ENCODE results near the gene CGB1. TPM values are rescaled to one million over a fixed set of nuclear protein-coding genes. Genes with fewer than 3 reads are reported as not detected.
"Not testable (repeated sequence)": the region's sequence is repeated elsewhere in the genome, so short reads cannot be mapped to it uniquely, and the experiment has no call there.

CGB1 gene
- total RNA-seq, 1 experiment from 2014 or later: not detected

DNA sequence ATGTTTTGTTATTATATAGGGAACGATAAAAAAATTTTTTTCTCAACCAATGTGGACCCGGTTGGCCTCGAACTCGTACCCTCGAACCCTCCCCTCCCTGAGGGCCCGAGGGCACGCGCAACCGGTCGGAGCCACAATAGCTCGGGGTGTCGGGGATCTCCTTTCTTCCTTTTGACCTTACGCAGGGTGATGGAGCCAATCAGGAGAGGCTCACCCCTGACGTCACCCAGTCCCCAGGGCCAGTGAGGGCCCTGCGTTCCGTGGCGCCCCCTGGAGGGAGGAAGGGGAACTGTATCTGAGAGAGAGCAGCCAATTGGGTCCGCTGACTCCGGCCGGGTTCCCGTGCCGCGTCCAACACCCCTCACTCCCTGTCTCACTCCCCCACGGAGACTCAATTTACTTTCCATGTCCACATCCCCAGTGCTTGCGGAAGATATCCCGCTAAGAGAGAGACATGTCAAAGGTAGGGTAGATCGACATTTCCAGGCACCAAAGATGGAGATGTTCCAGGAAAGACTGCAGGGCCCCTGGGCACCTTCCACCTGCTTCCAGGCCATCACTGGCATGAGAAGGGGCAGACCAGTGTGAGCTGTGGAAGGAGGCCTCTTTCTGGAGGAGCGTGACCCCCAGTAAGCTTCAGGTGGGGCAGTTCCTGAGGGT is 4.9 kb downstream of the CGB1 start, which contains the start of gene CGB2:
Gene CGB2, plus strand, starts transcription at position 249 of the 660 bp plus-strand sequence. Its CDS starts 206 bp downstream, at position 455.
- POLR2A ChIA-PET; H3K36me3 ChIP-seq (ENCODE audit: control insufficient read depth, insufficient read depth, low read length); intact Hi-C loops (cut with micrococcal nuclease; ENCODE audit: unreplicated experiment); H3K4me1 ChIP-seq; H3K27me3 Mint-ChIP-seq (ENCODE audit: insufficient read depth, unreplicated experiment); BruUV-seq (replicated peaks); H3K4me1 Mint-ChIP-seq (ENCODE audit: low read depth, unreplicated experiment); CTCF ChIA-PET; H3K36me3 Mint-ChIP-seq (ENCODE audit: insufficient read depth, unreplicated experiment); H3K9me3 Mint-ChIP-seq (ENCODE audit: unreplicated experiment); H3K4me3 ChIP-seq (ENCODE audit: low read depth, low read length); H3K9me3 ChIP-seq; H3K27me3 ChIP-seq (replicated peaks; ENCODE audit: control insufficient read depth, insufficient read depth, low read length): not testable (repeated sequence)
- peak; percentile 74 to 80 for DNase-seq
- H3K27ac Mint-ChIP-seq (ENCODE audit: unreplicated experiment): peak within 1 kb of the TSS; percentile 55
- TF ChIP-seq, protein P1, sequence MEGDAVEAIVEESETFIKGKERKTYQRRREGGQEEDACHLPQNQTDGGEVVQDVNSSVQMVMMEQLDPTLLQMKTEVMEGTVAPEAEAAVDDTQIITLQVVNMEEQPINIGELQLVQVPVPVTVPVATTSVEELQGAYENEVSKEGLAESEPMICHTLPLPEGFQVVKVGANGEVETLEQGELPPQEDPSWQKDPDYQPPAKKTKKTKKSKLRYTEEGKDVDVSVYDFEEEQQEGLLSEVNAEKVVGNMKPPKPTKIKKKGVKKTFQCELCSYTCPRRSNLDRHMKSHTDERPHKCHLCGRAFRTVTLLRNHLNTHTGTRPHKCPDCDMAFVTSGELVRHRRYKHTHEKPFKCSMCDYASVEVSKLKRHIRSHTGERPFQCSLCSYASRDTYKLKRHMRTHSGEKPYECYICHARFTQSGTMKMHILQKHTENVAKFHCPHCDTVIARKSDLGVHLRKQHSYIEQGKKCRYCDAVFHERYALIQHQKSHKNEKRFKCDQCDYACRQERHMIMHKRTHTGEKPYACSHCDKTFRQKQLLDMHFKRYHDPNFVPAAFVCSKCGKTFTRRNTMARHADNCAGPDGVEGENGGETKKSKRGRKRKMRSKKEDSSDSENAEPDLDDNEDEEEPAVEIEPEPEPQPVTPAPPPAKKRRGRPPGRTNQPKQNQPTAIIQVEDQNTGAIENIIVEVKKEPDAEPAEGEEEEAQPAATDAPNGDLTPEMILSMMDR (IDR thresholded peaks at IDR 0.05; ENCODE audit: insufficient read depth in 1 of 2, low read depth in 1 of 2, low read length in 1 of 2, severe bottlenecking in 1 of 2, unreplicated experiment in 1 of 2): peak; percentile 32 to 77
- H3K4me3 Mint-ChIP-seq (ENCODE audit: unreplicated experiment): peak within 1 kb of the TSS; percentile 36

DNA sequence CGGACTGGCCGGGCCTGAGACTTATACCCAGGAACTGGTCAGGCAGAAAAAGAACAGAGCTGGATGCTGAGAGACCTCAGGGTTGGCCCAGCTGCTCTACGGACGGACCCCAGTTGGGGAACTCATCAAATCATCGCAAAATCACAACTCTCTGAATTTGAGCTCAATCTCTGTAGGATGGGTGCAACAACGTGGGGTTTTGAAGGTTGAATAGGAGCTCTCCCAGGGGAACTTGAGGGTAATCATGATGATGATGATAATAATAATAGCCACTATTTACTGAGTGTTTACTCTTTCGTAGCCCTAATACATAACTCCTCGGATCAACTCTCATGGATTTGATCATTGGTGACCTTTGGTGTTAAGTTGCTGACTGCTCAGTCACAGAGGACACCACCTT is 6.4 kb downstream of the CGB1 start:
- H3K27me3 Mint-ChIP-seq (ENCODE audit: insufficient read depth, unreplicated experiment); H3K36me3 Mint-ChIP-seq (ENCODE audit: insufficient read depth, unreplicated experiment); DNase-seq; H3K27ac Mint-ChIP-seq (ENCODE audit: unreplicated experiment); H3K9me3 ChIP-seq; BruUV-seq (replicated peaks); POLR2A ChIA-PET; CTCF ChIA-PET; H3K4me1 Mint-ChIP-seq (ENCODE audit: low read depth, unreplicated experiment); H3K4me1 ChIP-seq; H3K9me3 Mint-ChIP-seq (ENCODE audit: unreplicated experiment); H3K4me3 ChIP-seq (ENCODE audit: low read depth, low read length); H3K36me3 ChIP-seq (ENCODE audit: control insufficient read depth, insufficient read depth, low read length); H3K27me3 ChIP-seq (replicated peaks; ENCODE audit: control insufficient read depth, insufficient read depth, low read length); intact Hi-C loops (cut with micrococcal nuclease; ENCODE audit: unreplicated experiment); H3K4me3 Mint-ChIP-seq (ENCODE audit: unreplicated experiment): not testable (repeated sequence)

DNA sequence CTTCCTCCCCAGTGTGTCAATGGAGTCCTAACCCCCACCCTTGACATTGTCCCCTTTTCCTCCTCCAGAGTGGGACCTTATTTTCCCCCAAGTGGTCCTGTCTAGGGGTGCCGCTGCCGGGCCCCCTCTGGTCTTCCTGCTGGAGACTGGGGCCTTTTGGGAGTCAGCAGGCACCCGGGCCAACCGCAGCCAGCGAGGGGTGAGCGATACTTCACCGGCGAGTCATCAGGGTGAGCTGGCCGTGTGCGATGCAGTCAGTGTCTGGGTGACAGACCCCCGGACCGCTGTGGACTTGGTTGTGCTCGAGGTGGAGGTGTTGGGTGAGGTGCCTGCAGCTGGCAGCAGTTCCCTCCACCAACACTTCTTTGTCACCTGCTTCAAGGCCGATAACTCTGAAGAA is 6.9 kb downstream of the CGB1 start:
- H3K4me1 ChIP-seq; DNase-seq; H3K36me3 ChIP-seq (ENCODE audit: control insufficient read depth, insufficient read depth, low read length); BruUV-seq (replicated peaks); intact Hi-C loops (cut with micrococcal nuclease; ENCODE audit: unreplicated experiment); H3K27ac Mint-ChIP-seq (ENCODE audit: unreplicated experiment); POLR2A ChIA-PET; H3K27me3 Mint-ChIP-seq (ENCODE audit: insufficient read depth, unreplicated experiment); H3K36me3 Mint-ChIP-seq (ENCODE audit: insufficient read depth, unreplicated experiment); CTCF ChIA-PET; H3K9me3 ChIP-seq; H3K9me3 Mint-ChIP-seq (ENCODE audit: unreplicated experiment); H3K27me3 ChIP-seq (replicated peaks; ENCODE audit: control insufficient read depth, insufficient read depth, low read length); H3K4me3 Mint-ChIP-seq (ENCODE audit: unreplicated experiment); H3K4me1 Mint-ChIP-seq (ENCODE audit: low read depth, unreplicated experiment); H3K4me3 ChIP-seq (ENCODE audit: low read depth, low read length): not testable (repeated sequence)

DNA sequence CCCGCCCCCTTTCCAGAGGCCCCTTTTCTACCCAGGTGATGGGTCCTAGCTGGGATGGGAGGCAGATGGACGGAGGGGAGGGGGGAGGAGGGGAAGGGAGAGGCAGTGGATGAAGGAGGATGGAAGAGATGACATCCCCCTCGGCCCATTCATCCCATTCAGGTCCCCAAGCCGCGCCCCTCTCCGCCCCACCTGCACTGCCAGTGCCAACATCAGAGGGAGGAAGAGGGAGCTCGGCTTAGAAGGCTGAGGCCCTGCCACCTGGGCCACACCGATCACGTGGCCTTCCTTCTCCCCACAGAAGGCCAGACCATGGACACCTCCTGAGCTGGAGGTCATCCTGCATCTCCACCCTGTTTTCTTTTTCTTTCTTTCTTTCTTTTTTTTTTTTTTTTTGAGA is 8.0 kb downstream of the CGB1 start:
- CTCF ChIA-PET; BruUV-seq (replicated peaks): not testable (repeated sequence)
- POLR2A ChIA-PET: interaction anchor here (0.6 kb wide), 1 partner anchor 658 kb away, joined by 3 read pairs; no protein-coding TSS in a partner anchor

DNA sequence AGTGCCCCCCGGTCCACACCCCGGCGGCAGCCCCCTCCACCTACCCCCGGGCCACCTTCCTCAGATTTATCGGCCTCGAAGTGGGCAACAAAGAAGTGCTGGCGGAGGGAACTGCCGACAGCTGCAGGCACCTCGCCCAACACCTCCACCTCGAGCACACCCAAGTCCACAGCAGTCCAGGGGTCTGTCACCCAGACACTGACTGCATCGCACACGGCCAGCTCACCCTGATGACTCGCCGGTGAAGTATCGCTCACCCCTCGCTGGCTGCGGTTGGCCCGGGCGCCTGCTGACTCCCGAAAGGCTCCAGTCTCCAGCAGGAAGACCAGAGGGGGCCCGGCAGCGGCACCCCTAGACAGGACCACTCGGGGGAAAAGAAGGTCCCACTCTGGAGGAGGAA is 11.1 kb downstream of the CGB1 start:
- DNase-seq; H3K4me1 ChIP-seq; H3K36me3 Mint-ChIP-seq (ENCODE audit: insufficient read depth, unreplicated experiment); BruUV-seq (replicated peaks); POLR2A ChIA-PET; H3K4me3 ChIP-seq (ENCODE audit: low read depth, low read length); H3K9me3 Mint-ChIP-seq (ENCODE audit: unreplicated experiment); CTCF ChIA-PET; H3K27me3 Mint-ChIP-seq (ENCODE audit: insufficient read depth, unreplicated experiment); intact Hi-C loops (cut with micrococcal nuclease; ENCODE audit: unreplicated experiment); H3K4me3 Mint-ChIP-seq (ENCODE audit: unreplicated experiment); H3K36me3 ChIP-seq (ENCODE audit: control insufficient read depth, insufficient read depth, low read length); H3K27me3 ChIP-seq (replicated peaks; ENCODE audit: control insufficient read depth, insufficient read depth, low read length); H3K9me3 ChIP-seq; H3K27ac Mint-ChIP-seq (ENCODE audit: unreplicated experiment): not testable (repeated sequence)
- H3K4me1 Mint-ChIP-seq (ENCODE audit: low read depth, unreplicated experiment): peaks cover 10% of the 10 kb centered on the region

More for the DNA sequence above, 8.0 kb downstream of the CGB1 start:
- H3K27ac Mint-ChIP-seq (ENCODE audit: unreplicated experiment); H3K4me1 ChIP-seq; intact Hi-C loops (cut with micrococcal nuclease; ENCODE audit: unreplicated experiment); DNase-seq; H3K27me3 ChIP-seq (replicated peaks; ENCODE audit: control insufficient read depth, insufficient read depth, low read length); H3K36me3 ChIP-seq (ENCODE audit: control insufficient read depth, insufficient read depth, low read length); H3K36me3 Mint-ChIP-seq (ENCODE audit: insufficient read depth, unreplicated experiment); H3K9me3 ChIP-seq; H3K4me3 Mint-ChIP-seq (ENCODE audit: unreplicated experiment); H3K4me3 ChIP-seq (ENCODE audit: low read depth, low read length); H3K27me3 Mint-ChIP-seq (ENCODE audit: insufficient read depth, unreplicated experiment); H3K9me3 Mint-ChIP-seq (ENCODE audit: unreplicated experiment); H3K4me1 Mint-ChIP-seq (ENCODE audit: low read depth, unreplicated experiment): not testable (repeated sequence)

DNA sequence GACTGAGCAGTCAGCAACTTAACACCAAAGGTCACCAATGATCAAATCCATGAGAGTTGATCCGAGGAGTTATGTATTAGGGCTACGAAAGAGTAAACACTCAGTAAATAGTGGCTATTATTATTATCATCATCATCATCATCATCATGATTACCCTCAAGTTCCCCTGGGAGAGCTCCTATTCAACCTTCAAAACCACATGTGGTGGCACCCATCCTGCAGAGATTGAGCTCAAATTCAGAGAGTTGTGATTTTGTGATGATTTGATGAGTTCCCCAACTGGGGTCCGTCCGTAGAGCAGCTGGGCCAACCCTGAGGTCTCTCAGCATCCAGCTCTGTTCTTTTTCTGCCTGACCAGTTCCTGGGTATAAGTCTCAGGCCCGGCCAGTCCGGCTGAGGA is 11.6 kb downstream of the CGB1 start:
- H3K27ac Mint-ChIP-seq (ENCODE audit: unreplicated experiment); DNase-seq; H3K4me3 Mint-ChIP-seq (ENCODE audit: unreplicated experiment); intact Hi-C loops (cut with micrococcal nuclease; ENCODE audit: unreplicated experiment); H3K4me1 ChIP-seq; H3K9me3 ChIP-seq; H3K4me3 ChIP-seq (ENCODE audit: low read depth, low read length); H3K36me3 Mint-ChIP-seq (ENCODE audit: insufficient read depth, unreplicated experiment); CTCF ChIA-PET; H3K36me3 ChIP-seq (ENCODE audit: control insufficient read depth, insufficient read depth, low read length); H3K27me3 ChIP-seq (replicated peaks; ENCODE audit: control insufficient read depth, insufficient read depth, low read length); H3K9me3 Mint-ChIP-seq (ENCODE audit: unreplicated experiment); H3K27me3 Mint-ChIP-seq (ENCODE audit: insufficient read depth, unreplicated experiment); BruUV-seq (replicated peaks); POLR2A ChIA-PET: not testable (repeated sequence)
- peaks cover 15% of the 10 kb centered on the region for H3K4me1 Mint-ChIP-seq (ENCODE audit: low read depth, unreplicated experiment)

Measured in Caco-2 (cell line).